ENCODE data around the gene ASXL1. TPM values are rescaled to one million over a fixed set of nuclear protein-coding genes. Genes with fewer than 3 reads are reported as not detected.
"Not testable (repeated sequence)": the region's sequence is repeated elsewhere in the genome, so short reads cannot be mapped to it uniquely, and the experiment has no call there.

ASXL1 gene
- polyA plus RNA-seq, 1 of the 3 experiments (the other 2 are of a cell fraction) = 36.6 TPM

DNA sequence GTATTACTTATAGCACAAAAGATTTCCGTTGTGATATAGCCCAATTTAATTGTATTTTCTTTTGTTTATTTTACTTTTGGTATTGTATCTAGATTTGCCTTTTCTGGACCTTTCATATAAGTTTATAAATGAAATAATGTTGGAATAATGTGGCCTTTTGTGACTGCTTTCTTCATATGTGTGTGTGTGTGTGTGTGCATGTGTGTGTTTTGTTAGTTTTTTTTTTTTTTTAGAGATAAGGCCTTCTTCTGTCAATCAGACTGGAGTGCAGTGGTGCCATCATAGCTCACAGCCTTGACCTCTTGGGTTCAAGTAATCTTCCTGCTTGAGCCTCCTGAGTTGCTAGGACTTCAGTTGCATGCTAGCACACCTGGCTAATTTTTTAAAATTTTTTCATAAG, 37.8 kb upstream of the ASXL1 start:
- Histone ChIP-seq H3K27me3 (ENCODE audit: insufficient read depth) (no peaks in the 10 kb centered on the region), H4K20me1 (ENCODE audit: insufficient read depth) (no peaks in the 10 kb centered on the region), H3F3A (replicated peaks; ENCODE audit: insufficient read depth) (peaks cover 30% of the 10 kb centered on the region), H2AFZ (ENCODE audit: low read depth) (no peak overlapping the region), H3K4me1 (ENCODE audit: control insufficient read depth in 1 of 2, insufficient read depth in 2 of 2, low read depth in 1 of 2, low read length in 1 of 2) (no peaks in the 10 kb centered on the region; a peak in 1 of 4 replicates), H3K9me2 (no peaks in the 10 kb centered on the region), H3K36me3 (replicated peaks in 1 of 2; ENCODE audit: control insufficient read depth in 1 of 2, insufficient read depth in 2 of 2, low read length in 1 of 2) (peaks cover 14 to 33% of the 10 kb centered on the region in 2 experiments), H3K4me3 (ENCODE audit: low read depth in 2 of 2, low read length in 1 of 2) (no peak overlapping the region), H3K9ac (no peak overlapping the region), H3K79me2 (ENCODE audit: insufficient read depth) (peaks cover 3% of the 10 kb centered on the region; the same call in 1 of the 2 replicates), H3K4me2 (no peak overlapping the region), H3K27ac (ENCODE audit: low read depth in 2 of 2, low read length in 1 of 2) (no peak overlapping the region), H3K9me3 (no peaks in the 10 kb centered on the region)
- WGBS (ENCODE audit: low lambda C conversion rate) = 98% methylated on average over 1 of the region's 1 CpG
- no peak for DNase-seq
- ChIA-PET POLR2A (no interaction called here), CTCF (no interaction called here)
- TF ChIP-seq RAD21 (IDR thresholded peaks at IDR 0.05; ENCODE audit: low read length) (no peak), JUND (IDR thresholded peaks at IDR 0.05) (no peak), MXI1 (IDR thresholded peaks at IDR 0.05; ENCODE audit: low read depth, low read length) (no peak), YY1 (IDR thresholded peaks at IDR 0.05; ENCODE audit: low read depth) (no peak), TCF12 (IDR thresholded peaks at IDR 0.05) (no peak), SMC3 (IDR thresholded peaks at IDR 0.05; ENCODE audit: low read depth, low read length) (no peak)
- TF ChIP-seq, protein P1, sequence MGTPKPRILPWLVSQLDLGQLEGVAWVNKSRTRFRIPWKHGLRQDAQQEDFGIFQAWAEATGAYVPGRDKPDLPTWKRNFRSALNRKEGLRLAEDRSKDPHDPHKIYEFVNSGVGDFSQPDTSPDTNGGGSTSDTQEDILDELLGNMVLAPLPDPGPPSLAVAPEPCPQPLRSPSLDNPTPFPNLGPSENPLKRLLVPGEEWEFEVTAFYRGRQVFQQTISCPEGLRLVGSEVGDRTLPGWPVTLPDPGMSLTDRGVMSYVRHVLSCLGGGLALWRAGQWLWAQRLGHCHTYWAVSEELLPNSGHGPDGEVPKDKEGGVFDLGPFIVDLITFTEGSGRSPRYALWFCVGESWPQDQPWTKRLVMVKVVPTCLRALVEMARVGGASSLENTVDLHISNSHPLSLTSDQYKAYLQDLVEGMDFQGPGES (IDR thresholded peaks at IDR 0.05; ENCODE audit: low read depth, low read length) = no peak

DNA sequence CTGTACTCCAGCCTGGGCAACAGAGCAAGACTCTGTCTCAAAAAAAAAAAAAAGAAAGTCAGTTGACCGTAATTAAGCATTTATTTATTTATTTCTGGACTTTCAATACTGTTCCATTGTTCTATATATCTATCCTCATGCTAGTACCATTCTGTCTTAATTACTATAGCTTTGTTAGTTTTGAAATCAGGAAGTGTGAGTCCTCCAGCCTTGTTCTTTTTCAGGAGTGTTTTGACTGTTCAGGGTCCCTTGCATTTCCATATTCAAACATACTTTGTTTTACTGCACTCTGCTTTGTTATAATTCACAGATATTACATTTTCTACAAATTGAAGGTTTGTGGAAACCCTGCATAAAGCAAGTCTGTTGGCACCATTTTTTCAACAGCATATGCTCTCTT, 36.7 kb upstream of the ASXL1 start:
- no peak overlapping the region for H3K9ac ChIP-seq
- TF ChIP-seq, protein P2, sequence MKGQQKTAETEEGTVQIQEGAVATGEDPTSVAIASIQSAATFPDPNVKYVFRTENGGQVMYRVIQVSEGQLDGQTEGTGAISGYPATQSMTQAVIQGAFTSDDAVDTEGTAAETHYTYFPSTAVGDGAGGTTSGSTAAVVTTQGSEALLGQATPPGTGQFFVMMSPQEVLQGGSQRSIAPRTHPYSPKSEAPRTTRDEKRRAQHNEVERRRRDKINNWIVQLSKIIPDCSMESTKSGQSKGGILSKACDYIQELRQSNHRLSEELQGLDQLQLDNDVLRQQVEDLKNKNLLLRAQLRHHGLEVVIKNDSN (IDR thresholded peaks at IDR 0.05; ENCODE audit: borderline replicate concordance, low read depth) = no peak
- no peak for TF ChIP-seq FOSL2 (IDR thresholded peaks at IDR 0.05; ENCODE audit: borderline replicate concordance, low read depth)
- TF ChIP-seq, protein P3, sequence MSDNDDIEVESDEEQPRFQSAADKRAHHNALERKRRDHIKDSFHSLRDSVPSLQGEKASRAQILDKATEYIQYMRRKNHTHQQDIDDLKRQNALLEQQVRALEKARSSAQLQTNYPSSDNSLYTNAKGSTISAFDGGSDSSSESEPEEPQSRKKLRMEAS (IDR thresholded peaks at IDR 0.05; ENCODE audit: low read depth) = no peak
- no peak for TF ChIP-seq RXRA (IDR thresholded peaks at IDR 0.05; ENCODE audit: borderline replicate concordance, low read depth)
- no peak for TF ChIP-seq CHD2 (IDR thresholded peaks at IDR 0.05; ENCODE audit: low read length, partially characterized antibody)
- no peak for TF ChIP-seq TEAD4 (IDR thresholded peaks at IDR 0.05; ENCODE audit: borderline replicate concordance, insufficient read depth)
- no peak for TF ChIP-seq FOXJ3 (CRISPR knock-in tag; IDR thresholded peaks at IDR 0.05)
- TF ChIP-seq JUND (IDR thresholded peaks at IDR 0.05) = no peak
- TF ChIP-seq MEF2A (IDR thresholded peaks at IDR 0.05; ENCODE audit: borderline replicate concordance, low read depth) = no peak
- no peak for TF ChIP-seq POLR2AphosphoS5 (IDR thresholded peaks at IDR 0.05; ENCODE audit: low read depth, low read length)
- TF ChIP-seq NFIC (IDR thresholded peaks at IDR 0.05; ENCODE audit: borderline replicate concordance) = no peak
- TF ChIP-seq EZH2phosphoT487 (IDR thresholded peaks at IDR 0.05; ENCODE audit: borderline replicate concordance, low read depth) = no peak
- H3K4me1 ChIP-seq (ENCODE audit: control insufficient read depth in 1 of 2, insufficient read depth in 2 of 2, low read depth in 1 of 2, low read length in 1 of 2) = peaks cover 0 to 4% of the 10 kb centered on the region in 2 experiments; a peak in 1 of 4 replicates
- no peaks in the 10 kb centered on the region for H3K9me2 ChIP-seq
- WGBS (ENCODE audit: low lambda C conversion rate) = 100% methylated on average over 1 of the region's 1 CpG
- no peak overlapping the region for H2AFZ ChIP-seq (ENCODE audit: low read depth)
- H3K4me2 ChIP-seq = no peak overlapping the region
- CTCF ChIA-PET = no interaction called here
- no peaks in the 10 kb centered on the region for H3K27me3 ChIP-seq (ENCODE audit: insufficient read depth)
- no peak for DNase-seq
- H3K4me3 ChIP-seq (ENCODE audit: low read depth in 2 of 2, low read length in 1 of 2) = no peak overlapping the region
- peaks cover 40% of the 10 kb centered on the region for H3F3A ChIP-seq (replicated peaks; ENCODE audit: insufficient read depth)
- peaks cover 4% of the 10 kb centered on the region; the same call in 1 of the 2 replicates for H4K20me1 ChIP-seq (ENCODE audit: insufficient read depth)
- no peaks in the 10 kb centered on the region for H3K9me3 ChIP-seq
- H3K36me3 ChIP-seq (replicated peaks in 1 of 2; ENCODE audit: control insufficient read depth in 1 of 2, insufficient read depth in 2 of 2, low read length in 1 of 2) = peaks cover 10 to 33% of the 10 kb centered on the region in 2 experiments
- POLR2A ChIA-PET = no interaction called here
- peaks cover 3% of the 10 kb centered on the region; the same call in 1 of the 2 replicates for H3K79me2 ChIP-seq (ENCODE audit: insufficient read depth)
- H3K27ac ChIP-seq (ENCODE audit: low read depth in 2 of 2, low read length in 1 of 2) = no peak overlapping the region

DNA sequence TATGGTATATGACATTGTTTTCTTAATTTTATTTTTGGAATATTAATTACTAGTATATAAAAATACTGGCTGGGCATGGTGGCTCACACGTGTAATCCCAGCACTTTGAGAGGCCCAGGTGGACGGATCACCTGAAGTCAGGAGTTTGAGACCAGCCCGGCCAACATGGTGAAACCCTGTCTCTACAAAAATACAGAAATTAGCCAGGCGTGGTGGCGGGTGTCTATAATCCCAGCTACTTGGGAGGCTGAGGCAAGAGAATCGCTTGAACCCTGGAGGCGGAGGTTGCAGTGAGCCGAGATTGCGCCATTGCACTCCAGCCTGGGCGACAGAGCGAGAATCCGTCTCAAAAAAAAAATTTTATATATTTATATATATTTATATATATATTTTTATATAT, 35.9 kb upstream of the ASXL1 start:
- POLR2A ChIA-PET = not testable (repeated sequence)

DNA sequence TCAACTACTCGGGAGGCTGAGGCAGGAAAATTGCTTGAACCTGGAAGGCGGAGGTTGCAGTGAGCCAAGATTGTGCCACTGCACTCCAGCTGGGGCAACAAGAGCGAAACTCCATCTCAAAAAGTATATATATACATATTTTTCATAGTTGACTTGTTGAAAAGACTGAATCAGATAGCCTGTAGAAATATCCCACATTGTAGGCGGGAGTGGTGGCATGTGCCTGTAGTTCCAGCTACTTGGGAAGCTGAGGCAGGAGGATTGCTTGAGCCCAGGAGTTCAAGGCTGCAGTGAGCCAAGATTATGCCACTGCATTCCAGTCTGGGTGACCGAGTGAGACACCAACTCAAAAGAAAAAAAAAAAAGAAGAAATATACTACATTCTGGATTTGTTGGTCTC, 34.4 kb upstream of the ASXL1 start:
- Histone ChIP-seq H3K36me3 (replicated peaks in 1 of 2; ENCODE audit: control insufficient read depth in 1 of 2, insufficient read depth in 2 of 2, low read length in 1 of 2) (peaks cover 8 to 15% of the 10 kb centered on the region in 2 experiments), H3F3A (replicated peaks; ENCODE audit: insufficient read depth) (peaks cover 47% of the 10 kb centered on the region), H3K4me1 (ENCODE audit: control insufficient read depth in 1 of 2, insufficient read depth in 2 of 2, low read depth in 1 of 2, low read length in 1 of 2) (peaks cover 0 to 16% of the 10 kb centered on the region in 2 experiments; a peak in 1 of 4 replicates)
- H3K27ac ChIP-seq (ENCODE audit: low read depth in 2 of 2, low read length in 1 of 2); H3K4me3 ChIP-seq (ENCODE audit: low read depth in 2 of 2, low read length in 1 of 2); H3K9me3 ChIP-seq; H3K27me3 ChIP-seq (ENCODE audit: insufficient read depth); DNase-seq; H2AFZ ChIP-seq (ENCODE audit: low read depth); H3K9ac ChIP-seq; H3K9me2 ChIP-seq; H4K20me1 ChIP-seq (ENCODE audit: insufficient read depth); H3K4me2 ChIP-seq; H3K79me2 ChIP-seq (ENCODE audit: insufficient read depth); POLR2A ChIA-PET: not testable (repeated sequence)
- CTCF ChIA-PET = interaction anchor here (0.7 to 1.2 kb wide), 2 partner anchors 12 to 133 kb away, joined by 3 read pairs; no protein-coding TSS in a partner anchor
- 98% methylated on average over 5 of the region's 5 CpGs for WGBS (ENCODE audit: low lambda C conversion rate)

More for the DNA sequence above, 35.9 kb upstream of the ASXL1 start:
- H3K4me3 ChIP-seq (ENCODE audit: low read depth in 2 of 2, low read length in 1 of 2); H4K20me1 ChIP-seq (ENCODE audit: insufficient read depth); H3K9me2 ChIP-seq; H3K9me3 ChIP-seq; H3K4me2 ChIP-seq; H3K79me2 ChIP-seq (ENCODE audit: insufficient read depth); CTCF ChIA-PET; H2AFZ ChIP-seq (ENCODE audit: low read depth); DNase-seq; H3K9ac ChIP-seq; H3K27ac ChIP-seq (ENCODE audit: low read depth in 2 of 2, low read length in 1 of 2); H3K27me3 ChIP-seq (ENCODE audit: insufficient read depth): not testable (repeated sequence)
- Histone ChIP-seq H3F3A (replicated peaks; ENCODE audit: insufficient read depth) (peaks cover 46% of the 10 kb centered on the region), H3K4me1 (ENCODE audit: control insufficient read depth in 1 of 2, insufficient read depth in 2 of 2, low read depth in 1 of 2, low read length in 1 of 2) (peaks cover 0 to 13% of the 10 kb centered on the region in 2 experiments; a peak in 1 of 4 replicates), H3K36me3 (replicated peaks in 1 of 2; ENCODE audit: control insufficient read depth in 1 of 2, insufficient read depth in 2 of 2, low read length in 1 of 2) (peaks cover 9 to 25% of the 10 kb centered on the region in 2 experiments)
- 97% methylated on average over 12 of the region's 12 CpGs for WGBS (ENCODE audit: low lambda C conversion rate)
